Left colon (tissue), 2 donors: ENCODE measurements around the gene TADA1. TPM values are rescaled to one million over a fixed set of nuclear protein-coding genes. Genes with fewer than 3 reads are reported as not detected.

Experiments
- ATAC-seq: fragments of 200-7000 bp; cut with Tn5 transposase; one replicate; pipeline ENCODE4 v1.9.1; 2020; ENCODE audit warnings: mild to moderate bottlenecking, moderate library complexity
- DNase-seq, 2 donors: peaks; one replicate each; pipeline ENCODE4 v3.0.0-alpha.2; 2020
- intact Hi-C, 2 donors: fragments of 100-400 bp; cut with DNase I in 1 of 2; cut with micrococcal nuclease in 1 of 2; formaldehyde crosslinking; loops; one replicate each; pipeline versions ENCODE4 v1.11.2 to v1.14.0; 2022; cut with DNase I, micrococcal nuclease
- long read RNA-seq: library from polyadenylated mRNA; unstranded; transcript quantifications from one replicate; pipeline ENCODE4 v2.0.0, GENCODE V29; 2021
- total RNA-seq, 2 donors: library from RNA; stranded (reverse); fragmentation: NEBNext Ultra II Directional; extraction: Animal tissue kit (Norgen Biotek cat#: 25700); gene quantifications; one replicate each; pipeline ENCODE4 v1.2.1, GENCODE V29; 2021
- donor health status: DM: no; HTN: no; CAD: no.
- donor health status: DM: yes; HTN: yes; CAD: no.

Gene TADA1, protein sequence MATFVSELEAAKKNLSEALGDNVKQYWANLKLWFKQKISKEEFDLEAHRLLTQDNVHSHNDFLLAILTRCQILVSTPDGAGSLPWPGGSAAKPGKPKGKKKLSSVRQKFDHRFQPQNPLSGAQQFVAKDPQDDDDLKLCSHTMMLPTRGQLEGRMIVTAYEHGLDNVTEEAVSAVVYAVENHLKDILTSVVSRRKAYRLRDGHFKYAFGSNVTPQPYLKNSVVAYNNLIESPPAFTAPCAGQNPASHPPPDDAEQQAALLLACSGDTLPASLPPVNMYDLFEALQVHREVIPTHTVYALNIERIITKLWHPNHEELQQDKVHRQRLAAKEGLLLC
- total RNA-seq: 10 to 100 TPM in 1 of 2 donors, 1 to 10 TPM in 1; 9.5 to 11.6 TPM
- long read RNA-seq, transcript TADA1-201 (8 exons, 2,159 nt): major isoform, 16 of 17 reads
- long read RNA-seq, partial matches to known transcripts: 0 of 17 reads
- long read RNA-seq, other reads (novel, unspliced or antisense): 0 of 17 reads

DNA sequence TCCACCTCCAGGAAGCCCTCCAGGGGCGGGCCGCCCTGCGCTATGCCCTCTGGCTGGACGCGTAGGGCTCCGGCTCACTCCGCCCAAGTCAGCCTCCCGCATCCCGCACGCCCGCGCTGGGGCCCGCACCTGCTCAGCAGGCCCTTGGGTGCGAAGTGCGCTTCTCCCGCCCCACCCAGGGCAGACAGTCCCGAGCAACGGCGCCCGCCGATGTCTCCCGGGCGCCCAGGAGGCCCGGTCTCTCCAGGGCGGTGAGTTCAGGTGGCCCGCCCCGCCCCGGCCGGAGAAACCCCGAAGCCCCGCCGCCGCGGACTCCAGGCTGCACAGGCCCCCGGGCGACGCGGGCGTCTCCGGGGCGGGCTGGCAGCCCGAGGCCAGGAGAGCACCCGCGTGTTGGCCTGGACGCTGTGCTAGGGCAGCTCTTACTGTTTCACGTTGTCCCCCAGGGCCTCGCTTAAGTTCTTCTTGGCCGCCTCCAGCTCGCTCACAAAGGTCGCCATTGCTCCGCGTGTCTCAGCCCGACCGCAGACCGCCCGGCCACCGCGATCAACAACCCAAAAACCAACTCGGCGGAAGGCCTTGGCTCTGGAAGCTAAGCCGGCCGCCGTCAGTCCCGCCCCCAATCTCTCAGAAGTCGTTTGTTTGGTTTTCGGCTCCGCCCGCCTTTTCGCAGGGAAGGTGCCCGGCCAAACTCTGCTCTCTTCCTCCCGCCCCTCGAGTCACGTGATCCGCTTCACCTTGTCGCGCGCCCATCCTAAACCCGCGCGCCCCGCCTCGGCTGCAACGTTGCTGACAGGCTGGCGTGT, at the start of gene TADA1:
TADA1 (minus strand) TSS at position 531 of the 806 bp plus-strand sequence; CDS start at position 500, 31 bp downstream.
- DNase-seq (peak; percentile 99 to 100), ATAC-seq (peak; percentile 88)
- intact Hi-C loops: no loop called here

DNA sequence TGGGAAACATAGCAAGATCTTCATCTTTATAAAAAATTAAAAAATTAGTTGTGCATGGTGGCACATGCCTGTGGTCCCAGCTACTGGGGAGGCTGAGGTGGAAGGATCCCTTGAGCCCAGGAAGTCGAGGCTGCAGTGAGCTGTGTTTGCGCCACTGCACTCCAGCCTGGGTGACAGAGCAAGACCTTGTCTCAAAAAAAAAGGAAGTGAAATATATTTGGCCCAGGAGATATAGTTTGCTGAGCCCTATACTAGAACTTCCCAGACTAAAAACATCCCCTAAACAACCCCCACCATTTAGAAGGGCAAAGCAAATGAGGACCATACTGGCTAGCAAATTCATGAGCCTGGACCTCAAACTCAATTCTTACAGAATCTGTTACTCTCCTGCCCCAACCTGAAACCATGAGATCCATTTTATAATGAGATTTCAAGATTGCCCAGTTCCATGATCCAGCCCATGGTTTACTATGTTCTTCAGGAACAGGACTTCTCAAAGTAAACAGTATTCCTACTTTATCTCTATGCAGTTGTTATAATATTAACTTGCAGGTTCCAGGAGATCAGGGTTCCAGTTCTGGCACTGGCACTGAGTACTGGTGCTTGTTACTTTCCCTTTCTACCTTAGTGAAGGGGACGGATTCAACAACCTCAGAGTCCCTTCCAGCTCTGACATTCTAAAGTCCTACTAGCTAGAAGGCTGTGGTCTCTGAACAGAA, 48.9 kb upstream of the TADA1 start:
- ATAC-seq (peak; percentile 84), DNase-seq (no peak)
- intact Hi-C loops: no loop called here

DNA sequence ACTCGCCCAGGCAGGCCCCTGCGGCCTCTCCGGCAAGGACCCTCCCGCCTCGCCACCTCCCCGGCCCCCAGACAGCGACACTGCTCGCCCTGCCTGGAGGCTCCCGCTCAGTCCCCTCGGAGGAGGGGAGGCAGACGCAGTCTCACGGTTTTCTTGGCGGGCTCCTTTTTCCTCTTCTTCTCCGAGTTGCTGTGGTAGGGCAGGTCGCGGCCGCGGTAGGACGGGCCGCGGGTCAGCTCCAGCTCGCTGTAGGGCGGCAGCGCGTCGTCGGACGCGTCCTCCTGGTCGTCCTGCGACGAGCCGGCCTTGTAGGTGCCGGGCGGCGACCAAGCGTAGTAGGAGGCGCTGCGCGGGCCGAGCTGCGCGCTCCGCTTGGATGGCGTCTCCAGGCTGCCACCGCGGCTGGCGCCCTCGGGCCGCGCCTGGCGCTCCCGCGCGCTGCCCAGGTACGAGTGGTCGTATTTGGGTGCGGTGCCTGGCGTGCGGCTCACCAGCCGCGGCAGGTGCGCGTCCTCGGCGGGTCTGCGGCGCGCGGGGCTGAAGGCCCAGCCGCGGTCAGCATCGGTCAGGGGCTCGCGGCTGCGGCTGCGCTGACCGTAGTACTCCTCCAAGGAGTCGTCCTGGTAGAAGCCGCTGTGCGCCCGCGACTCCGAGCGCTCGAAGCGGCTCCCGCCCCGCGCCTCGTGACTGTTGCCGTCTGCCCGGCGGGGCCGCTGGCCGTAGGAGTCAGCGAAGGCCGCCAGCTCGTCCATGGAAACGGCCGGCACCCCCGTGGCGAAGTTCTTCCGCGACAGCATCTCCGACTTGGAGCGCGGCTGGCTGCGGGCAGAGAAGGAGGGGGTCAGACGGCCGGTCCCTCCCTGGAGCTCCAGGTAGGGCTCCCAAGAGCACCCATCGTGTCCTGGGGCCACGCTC, 44.8 kb upstream of the TADA1 start:
- ATAC-seq (peak; percentile 80), DNase-seq (peak in 1 of 2 donors; percentile 37)
- intact Hi-C loops: no loop called here

GRCh38 chr1:166918956-166919316, 42.9 kb upstream of the TADA1 start:
- intact Hi-C loops: no loop called here
- DNase-seq (no peak), ATAC-seq (no peak)

DNA sequence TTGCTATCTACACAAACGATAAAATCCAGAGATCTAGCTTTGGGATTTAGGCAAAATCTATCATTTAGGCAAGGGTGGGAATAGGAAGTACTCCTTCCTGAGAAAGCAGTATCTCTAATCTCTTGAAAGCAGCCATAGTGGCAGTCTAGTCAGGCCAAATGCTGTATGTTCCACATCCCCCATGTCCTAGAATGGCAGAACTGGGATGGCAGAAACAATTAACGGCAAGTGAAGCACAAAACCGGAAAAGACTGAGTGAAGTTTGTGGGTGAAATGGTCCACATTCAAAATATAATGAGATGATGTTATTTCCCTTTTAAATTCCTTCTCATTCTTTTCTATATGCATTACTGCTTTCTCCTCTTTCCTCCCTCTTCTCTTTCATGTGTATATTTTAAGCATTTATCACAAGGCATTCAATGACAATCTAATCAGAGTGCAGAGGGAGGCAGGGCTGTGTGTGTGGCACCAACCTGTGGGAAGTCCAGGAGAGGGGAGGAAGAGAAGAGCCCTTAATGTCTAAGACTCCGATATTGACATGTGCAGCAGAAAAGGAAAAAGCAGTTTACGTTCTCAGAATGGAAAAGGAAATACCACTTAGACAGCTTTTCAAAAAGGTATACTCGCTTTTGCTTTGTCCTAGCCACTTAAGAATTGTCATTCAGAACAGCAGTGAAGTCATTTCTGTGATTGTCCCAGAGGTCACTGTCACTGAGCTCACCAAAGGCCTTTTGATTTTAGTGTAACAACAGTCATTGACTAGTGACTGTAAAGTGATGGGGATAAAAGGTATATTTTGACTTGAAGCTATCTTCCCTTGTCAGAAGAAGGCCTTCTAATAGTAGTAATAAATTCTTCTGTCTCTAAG, 42.3 kb upstream of the TADA1 start:
- intact Hi-C loops: no loop called here
- ATAC-seq: no peak
- DNase-seq: no peak

GRCh38 chr1:166915941-166916340, 39.9 kb upstream of the TADA1 start:
- DNase-seq: no peak
- intact Hi-C loops: no loop called here
- ATAC-seq: no peak

- ATAC-seq (no peak), DNase-seq (no peak)
- intact Hi-C loops: no loop called here
Measured at GRCh38 chr1:166915042-166915441, 39.0 kb upstream of the TADA1 start.

- intact Hi-C loops: no loop called here
- DNase-seq (no peak), ATAC-seq (no peak)
Measured at GRCh38 chr1:166914111-166914510, 38.0 kb upstream of the TADA1 start.

GRCh38 chr1:166911624-166912023, 35.6 kb upstream of the TADA1 start:
- ATAC-seq (no peak), DNase-seq (no peak)
- intact Hi-C loops: no loop called here

- DNase-seq (peak; percentile 79 to 83), ATAC-seq (peak; percentile 100)
- intact Hi-C loops: no loop called here
Measured at GRCh38 chr1:166910396-166910994, 34.4 kb upstream of the TADA1 start.

DNA sequence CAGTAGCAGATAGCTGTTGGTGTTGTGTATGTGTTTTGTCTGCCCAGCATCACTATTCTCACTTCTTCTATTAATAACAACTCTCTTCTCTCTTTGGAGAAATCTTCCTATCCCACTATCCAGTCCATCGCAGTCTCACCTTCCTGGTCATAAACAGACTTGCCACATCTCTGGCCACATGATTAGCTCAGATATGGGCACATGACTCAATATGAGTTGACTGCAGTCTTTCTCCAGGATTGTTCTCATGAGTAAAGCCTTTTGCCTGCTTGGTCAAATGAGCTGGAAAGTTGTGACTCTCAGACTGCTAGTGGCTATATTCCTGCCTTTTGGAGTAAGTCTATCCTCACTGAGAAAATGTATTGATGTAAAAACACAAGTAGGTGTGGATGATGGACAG, 32.9 kb upstream of the TADA1 start:
- intact Hi-C loops: loop anchor here in 1 of 2 donors (5.0 kb wide), 1 partner anchor 148 kb away; no protein-coding TSS in a partner anchor
- ATAC-seq: no peak
- no peak for DNase-seq

- no peak for ATAC-seq
- no peak for DNase-seq
- intact Hi-C loops: loop anchor here in 1 of 2 donors (5.0 kb wide), 1 partner anchor 150 kb away; no protein-coding TSS in a partner anchor
Measured at GRCh38 chr1:166907763-166908162, 31.7 kb upstream of the TADA1 start.

DNA sequence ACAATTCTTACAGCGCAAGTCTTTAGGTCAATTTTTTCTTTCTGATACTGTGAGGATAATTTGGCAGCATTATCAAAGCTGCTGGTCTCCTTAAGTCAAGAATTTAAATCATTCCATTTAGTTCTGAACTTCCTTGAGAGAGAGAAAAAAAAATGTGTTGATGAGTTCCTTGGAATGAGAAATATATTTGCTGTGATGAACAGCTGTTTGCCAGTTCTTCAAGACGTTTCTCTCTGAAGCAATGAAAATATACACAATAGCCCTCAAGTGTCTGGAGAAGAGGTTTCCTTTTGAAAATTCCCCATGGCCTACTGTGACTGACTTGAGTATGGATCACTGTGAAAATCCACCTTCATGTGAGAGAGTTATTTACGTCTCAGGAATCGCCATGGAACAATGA, 31.0 kb upstream of the TADA1 start:
- DNase-seq: no peak
- intact Hi-C loops: loop anchor here in 1 of 2 donors (5.0 kb wide), 1 partner anchor 150 kb away; no protein-coding TSS in a partner anchor
- ATAC-seq: no peak

- ATAC-seq (no peak), DNase-seq (no peak)
- intact Hi-C loops: loop anchor here in 1 of 2 donors (5.0 kb wide), 1 partner anchor 151 kb away; no protein-coding TSS in a partner anchor
Measured at GRCh38 chr1:166906647-166907046, 30.6 kb upstream of the TADA1 start.

GRCh38 chr1:166905900-166906299, 29.8 kb upstream of the TADA1 start:
- ATAC-seq (no peak), DNase-seq (no peak)
- intact Hi-C loops: loop anchor here in 1 of 2 donors (5.0 kb wide), 1 partner anchor 151 kb away; no protein-coding TSS in a partner anchor

- intact Hi-C loops: loop anchor here in 1 of 2 donors (5.0 kb wide), 1 partner anchor 152 kb away; no protein-coding TSS in a partner anchor
- no peak for DNase-seq
- no peak for ATAC-seq
Measured at GRCh38 chr1:166905136-166905535, 29.1 kb upstream of the TADA1 start.

GRCh38 chr1:166903232-166903631, 27.2 kb upstream of the TADA1 start:
- DNase-seq (no peak), ATAC-seq (peak; percentile 18)
- intact Hi-C loops: no loop called here
